Measurements from ENCODE around the gene FOXI2.

- no peak for TF ChIP-seq POLR2AphosphoS5 (IDR thresholded peaks at IDR 0.05)
- TF ChIP-seq, protein P1, sequence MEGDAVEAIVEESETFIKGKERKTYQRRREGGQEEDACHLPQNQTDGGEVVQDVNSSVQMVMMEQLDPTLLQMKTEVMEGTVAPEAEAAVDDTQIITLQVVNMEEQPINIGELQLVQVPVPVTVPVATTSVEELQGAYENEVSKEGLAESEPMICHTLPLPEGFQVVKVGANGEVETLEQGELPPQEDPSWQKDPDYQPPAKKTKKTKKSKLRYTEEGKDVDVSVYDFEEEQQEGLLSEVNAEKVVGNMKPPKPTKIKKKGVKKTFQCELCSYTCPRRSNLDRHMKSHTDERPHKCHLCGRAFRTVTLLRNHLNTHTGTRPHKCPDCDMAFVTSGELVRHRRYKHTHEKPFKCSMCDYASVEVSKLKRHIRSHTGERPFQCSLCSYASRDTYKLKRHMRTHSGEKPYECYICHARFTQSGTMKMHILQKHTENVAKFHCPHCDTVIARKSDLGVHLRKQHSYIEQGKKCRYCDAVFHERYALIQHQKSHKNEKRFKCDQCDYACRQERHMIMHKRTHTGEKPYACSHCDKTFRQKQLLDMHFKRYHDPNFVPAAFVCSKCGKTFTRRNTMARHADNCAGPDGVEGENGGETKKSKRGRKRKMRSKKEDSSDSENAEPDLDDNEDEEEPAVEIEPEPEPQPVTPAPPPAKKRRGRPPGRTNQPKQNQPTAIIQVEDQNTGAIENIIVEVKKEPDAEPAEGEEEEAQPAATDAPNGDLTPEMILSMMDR (IDR thresholded peaks at IDR 0.05), result no peak
- no peak for TF ChIP-seq POLR2A (IDR thresholded peaks at IDR 0.05)
These were observed 50.9 kb downstream of the FOXI2 start for GRCh38 chr10:127787873-127788272.

Data from suprapubic skin (tissue), 4 donors.